Ectodermal cell (in vitro differentiated cells): ENCODE data around the gene GNA15.
"Not testable (repeated sequence)": the region's sequence is repeated elsewhere in the genome, so short reads cannot be mapped to it uniquely, and the experiment has no call there.

Experiments
- H3K27ac ChIP-seq: 2 replicates; pipeline ENCODE4 v1.7.0; 2013; ENCODE audit warnings: mild to moderate bottlenecking, low read depth, low read length; ENCODE audit not compliant: insufficient read depth, poor library complexity, severe bottlenecking
- H3K27me3 ChIP-seq: 2 replicates; pipeline ENCODE4 v1.7.0; 2013; ENCODE audit warnings: mild to moderate bottlenecking, low read length; ENCODE audit not compliant: insufficient read depth, control insufficient read depth, poor library complexity, severe bottlenecking
- H3K36me3 ChIP-seq: one replicate; pipeline ENCODE4 v1.7.0; 2013; ENCODE audit warnings: low read length; ENCODE audit not compliant: control insufficient read depth, insufficient read depth
- H3K4me1 ChIP-seq: one replicate; pipeline ENCODE4 v1.7.0; 2013; ENCODE audit warnings: low read length; ENCODE audit not compliant: control insufficient read depth, insufficient read depth
- H3K4me3 ChIP-seq: 2 replicates; pipeline ENCODE4 v1.7.0; 2013; ENCODE audit warnings: low read depth, low read length, control low read depth; ENCODE audit not compliant: insufficient read depth
- H3K9me3 ChIP-seq: 2 replicates; pipeline ENCODE4 v1.7.0; 2013; ENCODE audit warnings: mild to moderate bottlenecking, low read length, moderate library complexity; ENCODE audit not compliant: control insufficient read depth
- WGBS, 2 experiments: methylation state at CpG; one replicate each; pipeline ENCODE4 v1.1.7; 2013; ENCODE audit warnings: missing lambda C conversion rate in 2 of 2; 5-methylcytosine and 5-hydroxymethylcytosine counted together

The GNA15 gene

GRCh38 chr19:3202895-3203294, 67.1 kb downstream of the GNA15 start:
- not testable (repeated sequence) for H3K27ac ChIP-seq, H3K4me1 ChIP-seq, H3K4me3 ChIP-seq, H3K9me3 ChIP-seq, H3K27me3 ChIP-seq
- H3K36me3 ChIP-seq: peaks cover 10% of the 10 kb centered on the region
- WGBS, 2 experiments: 93 to 96% methylated on average over 7 of the region's 7 CpGs

DNA sequence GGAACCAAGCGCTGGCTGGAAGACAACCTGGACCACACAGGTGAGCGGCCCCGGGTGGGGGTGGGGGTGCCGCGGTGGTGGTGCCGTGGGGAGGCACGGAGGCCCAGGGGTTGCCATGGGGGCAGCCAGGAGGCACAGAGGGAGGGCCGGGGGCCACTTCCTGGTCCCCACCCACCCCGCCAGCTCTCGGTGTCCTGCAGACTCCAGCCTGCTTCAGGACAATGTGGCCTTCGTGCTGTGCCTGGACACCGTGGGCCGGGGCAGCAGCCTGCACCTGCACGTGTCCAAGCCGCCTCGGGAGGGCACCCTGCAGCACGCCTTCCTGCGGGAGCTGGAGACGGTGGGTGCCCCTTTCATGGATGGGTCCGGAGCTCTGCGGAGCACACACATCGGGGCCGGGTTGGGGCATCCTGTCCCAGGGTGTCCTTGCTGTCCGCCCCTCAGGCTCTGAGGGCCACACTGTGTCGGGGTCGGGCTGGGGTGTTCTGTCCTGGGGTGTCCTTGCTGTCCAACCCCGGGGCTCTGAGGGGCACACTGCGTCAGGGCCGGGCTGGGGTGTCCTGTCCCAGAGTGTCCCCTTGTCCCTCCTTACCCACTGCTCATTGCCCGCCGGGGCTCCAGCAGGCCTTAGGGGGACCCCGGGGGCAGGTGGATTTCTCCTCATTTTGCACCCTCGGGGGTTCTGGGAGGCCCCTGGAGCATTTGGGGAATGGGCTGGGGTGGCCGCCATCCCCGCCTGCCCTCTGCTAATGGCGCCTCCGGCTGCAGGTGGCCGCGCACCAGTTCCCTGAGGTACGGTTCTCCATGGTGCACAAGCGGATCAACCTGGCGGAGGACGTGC, 68.2 kb downstream of the GNA15 start:
- no peaks in the 10 kb centered on the region for H3K9me3 ChIP-seq
- H3K27ac ChIP-seq: no peak overlapping the region
- H3K4me1 ChIP-seq: no peaks in the 10 kb centered on the region
- H3K27me3 ChIP-seq: no peaks in the 10 kb centered on the region
- no peak overlapping the region for H3K4me3 ChIP-seq
- H3K36me3 ChIP-seq: peaks cover 13% of the 10 kb centered on the region
- 95 to 96% methylated on average over 43 of the region's 43 CpGs for WGBS, 2 experiments

DNA sequence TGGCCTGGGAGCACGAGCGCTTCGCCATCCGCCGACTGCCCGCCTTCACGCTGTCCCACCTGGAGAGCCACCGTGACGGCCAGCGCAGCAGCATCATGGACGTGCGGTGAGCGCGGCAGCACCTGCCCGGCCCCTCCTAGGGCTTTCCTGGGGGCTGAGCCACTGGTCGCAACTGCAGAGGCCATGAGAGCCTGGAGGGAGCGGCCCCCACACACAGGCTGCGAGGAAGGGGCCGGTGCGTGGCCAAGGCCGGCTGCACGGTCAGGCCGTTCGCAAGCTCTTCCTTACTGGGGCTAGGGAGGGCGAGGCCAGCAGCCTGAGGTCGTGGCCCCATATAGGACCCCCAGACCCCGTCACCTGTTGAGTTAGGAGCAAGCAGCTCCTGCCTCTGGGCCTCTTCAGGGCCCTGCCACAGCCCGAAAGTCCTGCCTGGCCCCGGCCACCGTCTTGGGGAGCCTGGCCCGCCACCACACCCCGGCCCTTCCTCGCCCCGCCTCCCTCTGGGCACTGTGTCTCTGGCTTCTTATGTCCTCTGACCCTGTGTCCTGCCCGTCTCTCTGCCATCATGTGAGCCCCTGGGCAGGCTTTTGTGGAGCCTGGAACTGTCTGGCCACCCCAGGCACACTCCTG, 68.9 kb downstream of the GNA15 start:
- Histone ChIP-seq H3K27me3 (no peaks in the 10 kb centered on the region), H3K4me1 (no peaks in the 10 kb centered on the region), H3K4me3 (no peak overlapping the region), H3K27ac (no peak overlapping the region), H3K36me3 (peaks cover 13% of the 10 kb centered on the region), H3K9me3 (no peaks in the 10 kb centered on the region)
- WGBS, 2 experiments: 95 to 96% methylated on average over 35 of the region's 35 CpGs

GRCh38 chr19:3206216-3206953, 70.6 kb downstream of the GNA15 start:
- Histone ChIP-seq H3K4me1 (no peaks in the 10 kb centered on the region), H3K9me3 (no peaks in the 10 kb centered on the region), H3K27me3 (no peaks in the 10 kb centered on the region), H3K27ac (no peak overlapping the region), H3K4me3 (no peak overlapping the region), H3K36me3 (peaks cover 13% of the 10 kb centered on the region)
- WGBS, 2 experiments: 95% methylated on average over 28 of the region's 28 CpGs

GRCh38 chr19:3207461-3208242, 71.8 kb downstream of the GNA15 start:
- 92% methylated on average over 43 of the region's 43 CpGs for WGBS, 2 experiments
- H3K27me3 ChIP-seq: no peaks in the 10 kb centered on the region
- H3K4me1 ChIP-seq: no peaks in the 10 kb centered on the region
- H3K36me3 ChIP-seq: peaks cover 13% of the 10 kb centered on the region
- no peak overlapping the region for H3K4me3 ChIP-seq
- no peaks in the 10 kb centered on the region for H3K9me3 ChIP-seq
- no peak overlapping the region for H3K27ac ChIP-seq

GRCh38 chr19:3208317-3209207, 72.7 kb downstream of the GNA15 start:
- H3K36me3 ChIP-seq: peaks cover 13% of the 10 kb centered on the region

GRCh38 chr19:3210347-3211017, 74.6 kb downstream of the GNA15 start:
- H3K27ac ChIP-seq: no peak overlapping the region
- H3K36me3 ChIP-seq: peaks cover 13% of the 10 kb centered on the region
- H3K27me3 ChIP-seq: no peaks in the 10 kb centered on the region
- WGBS, 2 experiments: 56% methylated on average over 20 of the region's 20 CpGs
- no peak overlapping the region for H3K4me3 ChIP-seq
- no peaks in the 10 kb centered on the region for H3K4me1 ChIP-seq
- H3K9me3 ChIP-seq: no peaks in the 10 kb centered on the region

More at GRCh38 chr19:3208317-3209207, 72.7 kb downstream of the GNA15 start:
- no peak overlapping the region for H3K27ac ChIP-seq
- H3K4me1 ChIP-seq: no peaks in the 10 kb centered on the region
- 95% methylated on average over 33 of the region's 33 CpGs for WGBS, 2 experiments
- H3K9me3 ChIP-seq: no peaks in the 10 kb centered on the region
- no peaks in the 10 kb centered on the region for H3K27me3 ChIP-seq
- H3K4me3 ChIP-seq: no peak overlapping the region

- H3K9me3 ChIP-seq: no peaks in the 10 kb centered on the region
- H3K4me1 ChIP-seq: no peaks in the 10 kb centered on the region
- H3K27ac ChIP-seq: no peak overlapping the region
- H3K27me3 ChIP-seq: no peaks in the 10 kb centered on the region
- no peak overlapping the region for H3K4me3 ChIP-seq
- 67 to 69% methylated on average over 12 of the region's 12 CpGs for WGBS, 2 experiments
- peaks cover 13% of the 10 kb centered on the region for H3K36me3 ChIP-seq
These were observed 75.4 kb downstream of the GNA15 start for GRCh38 chr19:3211191-3211590.

- 94 to 96% methylated on average over 7 of the region's 7 CpGs for WGBS, 2 experiments
These were observed 77.3 kb downstream of the GNA15 start for GRCh38 chr19:3213159-3213558.

More at GRCh38 chr19:3213159-3213558, 77.3 kb downstream of the GNA15 start:
- Histone ChIP-seq H3K27me3 (no peaks in the 10 kb centered on the region), H3K4me3 (no peak overlapping the region), H3K9me3 (no peaks in the 10 kb centered on the region), H3K36me3 (no peaks in the 10 kb centered on the region), H3K27ac (no peak overlapping the region), H3K4me1 (no peaks in the 10 kb centered on the region)
